ENCODE results near the gene PLSCR2. TPM values are rescaled to one million over a fixed set of nuclear protein-coding genes. Genes with fewer than 3 reads are reported as not detected.
A peak's percentile ranks its signal among the peaks of the same experiment; 100 is the strongest.

PLSCR2 gene
- total and polyA plus RNA-seq, 2 donors from 2014 or later = 1.4 TPM; not detected in 1

DNA sequence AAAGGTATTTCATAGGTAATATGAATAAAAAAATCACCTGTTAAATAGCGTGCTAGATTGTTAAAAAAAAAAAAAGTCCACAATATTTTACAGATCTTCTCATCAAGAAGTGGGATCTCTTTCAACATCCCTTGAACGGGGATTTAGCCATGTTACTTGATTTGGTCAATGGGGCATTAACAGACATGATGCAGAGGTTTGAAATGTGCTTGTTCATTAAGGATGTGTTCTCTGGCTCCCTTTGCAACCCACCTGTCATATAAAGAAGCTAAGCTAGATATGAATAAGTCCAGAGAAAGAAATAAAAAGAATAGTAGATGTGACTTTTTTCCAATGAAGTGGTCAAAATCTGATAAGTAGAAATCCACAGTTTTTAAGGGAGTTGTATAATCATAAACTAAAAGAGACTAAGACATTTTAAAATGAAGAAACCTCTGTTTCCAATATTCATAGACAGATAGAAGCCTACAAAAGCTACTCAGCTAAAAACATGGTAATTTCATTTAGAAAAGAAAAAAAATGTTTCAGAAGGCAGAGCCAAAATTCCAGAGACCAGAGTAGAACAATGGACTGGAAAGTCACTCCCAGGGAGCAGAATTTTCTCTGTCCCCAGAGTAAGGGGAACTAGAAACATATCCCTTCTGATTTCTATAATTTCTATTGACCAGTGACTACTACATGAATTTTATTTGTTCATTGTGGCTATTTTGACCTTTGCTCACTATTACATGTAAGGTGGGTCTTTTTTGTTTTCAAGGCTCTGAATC, 79.2 kb downstream of the PLSCR2 start:
- no peak overlapping the region for H3K9ac ChIP-seq (ENCODE audit: low read length in 3 of 3)
- no peak overlapping the region for H3K4me3 ChIP-seq (ENCODE audit: low read length in 3 of 3)
- no peaks in the 10 kb centered on the region for H3K27me3 ChIP-seq (ENCODE audit: control insufficient read depth, insufficient read depth, low read length)
- no peaks in the 10 kb centered on the region for H3K9me3 ChIP-seq (ENCODE audit: control insufficient read depth in 2 of 3, insufficient read depth in 1 of 3, low read length in 3 of 3)
- DNase-seq (peak in 1 of 5 donors; percentile 19), FAIRE-seq (no peak)
- H3K27ac ChIP-seq (ENCODE audit: low read depth in 2 of 2, low read length in 2 of 2) = no peak overlapping the region
- H3K4me1 ChIP-seq (ENCODE audit: control insufficient read depth in 2 of 3, insufficient read depth in 2 of 3, low read depth in 1 of 3, low read length in 3 of 3) = no peaks in the 10 kb centered on the region
- H3K36me3 ChIP-seq (ENCODE audit: control insufficient read depth in 2 of 3, insufficient read depth in 3 of 3, low read length in 3 of 3) = no peaks in the 10 kb centered on the region
- intact Hi-C loops (cut with DNase I) = no loop called here
- TF ChIP-seq, protein P1, sequence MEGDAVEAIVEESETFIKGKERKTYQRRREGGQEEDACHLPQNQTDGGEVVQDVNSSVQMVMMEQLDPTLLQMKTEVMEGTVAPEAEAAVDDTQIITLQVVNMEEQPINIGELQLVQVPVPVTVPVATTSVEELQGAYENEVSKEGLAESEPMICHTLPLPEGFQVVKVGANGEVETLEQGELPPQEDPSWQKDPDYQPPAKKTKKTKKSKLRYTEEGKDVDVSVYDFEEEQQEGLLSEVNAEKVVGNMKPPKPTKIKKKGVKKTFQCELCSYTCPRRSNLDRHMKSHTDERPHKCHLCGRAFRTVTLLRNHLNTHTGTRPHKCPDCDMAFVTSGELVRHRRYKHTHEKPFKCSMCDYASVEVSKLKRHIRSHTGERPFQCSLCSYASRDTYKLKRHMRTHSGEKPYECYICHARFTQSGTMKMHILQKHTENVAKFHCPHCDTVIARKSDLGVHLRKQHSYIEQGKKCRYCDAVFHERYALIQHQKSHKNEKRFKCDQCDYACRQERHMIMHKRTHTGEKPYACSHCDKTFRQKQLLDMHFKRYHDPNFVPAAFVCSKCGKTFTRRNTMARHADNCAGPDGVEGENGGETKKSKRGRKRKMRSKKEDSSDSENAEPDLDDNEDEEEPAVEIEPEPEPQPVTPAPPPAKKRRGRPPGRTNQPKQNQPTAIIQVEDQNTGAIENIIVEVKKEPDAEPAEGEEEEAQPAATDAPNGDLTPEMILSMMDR (IDR thresholded peaks at IDR 0.05; ENCODE audit: borderline replicate concordance, extremely low read depth, insufficient read depth) = no peak

DNA sequence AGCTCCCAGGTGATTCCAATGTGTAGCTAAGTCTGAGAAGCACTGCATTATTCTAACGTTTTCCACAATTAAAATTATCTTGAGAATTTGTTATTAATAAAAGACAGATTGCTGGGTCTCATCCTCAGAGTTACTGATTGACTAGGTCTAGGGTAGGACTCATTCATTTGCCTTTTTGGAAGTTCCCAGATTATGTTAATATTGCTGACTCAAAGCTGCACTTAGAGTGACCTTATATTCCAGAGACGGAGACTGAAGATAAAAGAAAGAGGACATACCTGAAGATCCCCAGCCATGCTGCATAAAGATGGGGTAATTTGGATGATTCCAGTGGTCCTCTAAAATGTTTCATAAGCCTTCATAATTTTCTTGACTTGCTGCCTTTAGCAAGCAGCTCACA, 81.8 kb downstream of the PLSCR2 start:
- intact Hi-C loops (cut with DNase I) = no loop called here

DNA sequence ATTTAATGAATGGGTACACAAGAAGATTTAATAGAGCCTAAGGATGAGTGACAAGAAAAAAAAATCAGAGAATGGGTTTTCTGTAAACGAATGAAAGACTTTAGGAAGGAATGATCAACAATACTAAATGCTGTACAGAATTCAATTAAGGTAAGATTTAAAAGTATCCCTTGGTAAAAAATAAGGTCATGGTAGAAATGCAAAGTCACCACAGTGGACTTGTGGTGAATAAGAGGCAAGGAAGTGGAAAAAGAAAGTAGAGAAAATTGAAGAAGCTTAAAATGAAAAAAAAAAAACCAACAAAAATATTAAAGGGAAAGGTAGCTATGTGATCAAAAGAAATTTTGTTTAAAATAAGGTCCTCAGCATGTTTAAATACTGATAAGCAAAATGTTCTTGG, 82.4 kb downstream of the PLSCR2 start:
- Histone ChIP-seq H3K27ac (ENCODE audit: low read depth in 2 of 2, low read length in 2 of 2) (no peak overlapping the region), H3K4me1 (ENCODE audit: control insufficient read depth in 2 of 3, insufficient read depth in 2 of 3, low read depth in 1 of 3, low read length in 3 of 3) (no peaks in the 10 kb centered on the region), H3K9ac (ENCODE audit: low read length in 3 of 3) (no peak overlapping the region), H3K27me3 (ENCODE audit: control insufficient read depth, insufficient read depth, low read length) (no peaks in the 10 kb centered on the region), H3K36me3 (ENCODE audit: control insufficient read depth in 2 of 3, insufficient read depth in 3 of 3, low read length in 3 of 3) (no peaks in the 10 kb centered on the region), H3K4me3 (ENCODE audit: low read length in 3 of 3) (no peak overlapping the region), H3K9me3 (ENCODE audit: control insufficient read depth in 2 of 3, insufficient read depth in 1 of 3, low read length in 3 of 3) (no peaks in the 10 kb centered on the region)
- DNase-seq = no peak
- intact Hi-C loops (cut with DNase I) = no loop called here
- no peak for FAIRE-seq
- TF ChIP-seq, protein P1 (IDR thresholded peaks at IDR 0.05; ENCODE audit: borderline replicate concordance, extremely low read depth, insufficient read depth) = no peak

More for the DNA sequence above, 81.8 kb downstream of the PLSCR2 start:
- Histone ChIP-seq H3K4me3 (ENCODE audit: low read length in 3 of 3) (no peak overlapping the region), H3K9me3 (ENCODE audit: control insufficient read depth in 2 of 3, insufficient read depth in 1 of 3, low read length in 3 of 3) (no peaks in the 10 kb centered on the region), H3K27ac (ENCODE audit: low read depth in 2 of 2, low read length in 2 of 2) (no peak overlapping the region), H3K9ac (ENCODE audit: low read length in 3 of 3) (no peak overlapping the region), H3K27me3 (ENCODE audit: control insufficient read depth, insufficient read depth, low read length) (no peaks in the 10 kb centered on the region), H3K36me3 (ENCODE audit: control insufficient read depth in 2 of 3, insufficient read depth in 3 of 3, low read length in 3 of 3) (no peaks in the 10 kb centered on the region), H3K4me1 (ENCODE audit: control insufficient read depth in 2 of 3, insufficient read depth in 2 of 3, low read depth in 1 of 3, low read length in 3 of 3) (no peaks in the 10 kb centered on the region)
- TF ChIP-seq, protein P1 (IDR thresholded peaks at IDR 0.05; ENCODE audit: borderline replicate concordance, extremely low read depth, insufficient read depth) = no peak
- DNase-seq (no peak), FAIRE-seq (no peak)
